GM23248 (cell line): ENCODE data around the gene SLIT3. TPM values are rescaled to one million over a fixed set of nuclear protein-coding genes. Genes with fewer than 3 reads are reported as not detected.

Source experiments
- DNase-seq: peaks from one replicate; pipeline ENCODE4 v3.0.0-alpha.2; 2015
- H2AFZ ChIP-seq: fragments of 200-600 bp; sonication (generic); 2 replicates; pipeline ENCODE4 v1.6.1; 2016; ENCODE audit warnings: antibody characterized with exemption
- H3F3A ChIP-seq: fragments of 200-600 bp; sonication (generic); 2 replicates; pipeline ENCODE4 v1.6.1; 2016; ENCODE audit warnings: mild to moderate bottlenecking, antibody characterized with exemption, mixed run types; ENCODE audit not compliant: insufficient read depth
- H3K27ac ChIP-seq: fragments of 200-600 bp; sonication (generic); 2 replicates; pipeline ENCODE4 v1.5.1; 2016; ENCODE audit warnings: mild to moderate bottlenecking
- H3K27me3 ChIP-seq: fragments of 200-600 bp; sonication (generic); replicated peaks from 2 replicates; pipeline ENCODE4 v1.6.1; 2016; ENCODE audit warnings: mild to moderate bottlenecking; ENCODE audit not compliant: insufficient read depth
- H3K36me3 ChIP-seq: fragments of 200-600 bp; sonication (generic); 2 replicates; pipeline ENCODE4 v1.6.1; 2016; ENCODE audit warnings: low read depth, mild to moderate bottlenecking
- H3K4me1 ChIP-seq: fragments of 200-600 bp; sonication (generic); 2 replicates; pipeline ENCODE4 v1.6.1; 2016; ENCODE audit warnings: mild to moderate bottlenecking; ENCODE audit not compliant: insufficient read depth
- H3K4me2 ChIP-seq: fragments of 200-600 bp; sonication (generic); one replicate; pipeline ENCODE4 v1.6.1; 2016; ENCODE audit warnings: mild to moderate bottlenecking; ENCODE audit not compliant: unreplicated experiment
- H3K4me3 ChIP-seq: fragments of 200-600 bp; sonication (generic); 2 replicates; pipeline ENCODE4 v1.5.1; 2016; ENCODE audit warnings: mild to moderate bottlenecking
- H3K79me2 ChIP-seq: fragments of 200-600 bp; sonication (generic); 2 replicates; pipeline ENCODE4 v1.6.1; 2016; ENCODE audit warnings: mild to moderate bottlenecking; ENCODE audit not compliant: insufficient read depth
- H3K9ac ChIP-seq: fragments of 200-600 bp; sonication (generic); 2 replicates; pipeline ENCODE4 v1.6.1; 2016; ENCODE audit warnings: mild to moderate bottlenecking
- H3K9me2 ChIP-seq: fragments of 200-600 bp; sonication (generic); 2 replicates; pipeline ENCODE4 v1.6.1; 2016; ENCODE audit warnings: mixed run types, mild to moderate bottlenecking, moderate library complexity; ENCODE audit not compliant: insufficient read depth
- H3K9me3 ChIP-seq: fragments of 200-600 bp; sonication (generic); one replicate; pipeline ENCODE4 v1.6.1; 2017; ENCODE audit warnings: low read depth
- H4K20me1 ChIP-seq: fragments of 200-600 bp; sonication (generic); 2 replicates; pipeline ENCODE4 v1.6.0; 2016; ENCODE audit not compliant: insufficient read depth
- EZH2 ChIP-seq: fragments of 200-600 bp; sonication (generic); IDR thresholded peaks from 2 replicates; pipeline ENCODE4 v1.6.1; 2018; ENCODE audit warnings: antibody characterized with exemption, mild to moderate bottlenecking; ENCODE audit not compliant: insufficient read depth, poor library complexity, severe bottlenecking
- EZH2phosphoT487 ChIP-seq: fragments of 200-600 bp; sonication (generic); IDR thresholded peaks from 2 replicates; pipeline ENCODE4 v1.6.1; 2018; ENCODE audit warnings: antibody characterized with exemption, moderate library complexity, mild to moderate bottlenecking, low read depth; ENCODE audit not compliant: insufficient read depth
- WGBS, 2 experiments: methylation state at CpG; one replicate each; pipeline ENCODE4 v1.1.6; 2015 to 2017; ENCODE audit warnings: low lambda C conversion rate in 2 of 2, low coverage in 1 of 2; ENCODE audit errors: missing lambda C conversion rate in 2 of 2; 5-methylcytosine and 5-hydroxymethylcytosine counted together
- in situ Hi-C: fragments of 300-500 bp; cut with MboI; formaldehyde crosslinking; loops from 2 replicates; pipeline ENCODE4 v1.15.0; 2020
- polyA plus RNA-seq: library from polyadenylated mRNA; unstranded; fragments of >200 nt; fragmentation: Nextera tagmentation; extraction: Ambion mirVana; gene quantifications from 2 replicates; pipeline ENCODE4 v1.2.1, GENCODE V29; 2016
- total RNA-seq: library from RNA; depleted of rRNA; stranded (reverse); fragments of >200 nt; shearing (Covaris generic); gene quantifications from 2 replicates; pipeline ENCODE4 v1.2.3, GENCODE V29; 2014

SLIT3 gene
- total and polyA plus RNA-seq, 2 experiments from 2014 or later = 61.9 to 100 TPM

GRCh38 chr5:168705321-168705720, 595.6 kb downstream of the SLIT3 start:
- no peaks in the 10 kb centered on the region for H3K27me3 ChIP-seq
- H3K27ac ChIP-seq = no peak overlapping the region
- no peak overlapping the region for H3K4me3 ChIP-seq
- no peaks in the 10 kb centered on the region for H3K9me3 ChIP-seq
- DNase-seq = no peak
- H3K9me2 ChIP-seq = no peaks in the 10 kb centered on the region
- H3K36me3 ChIP-seq = no peaks in the 10 kb centered on the region; the same call in 1 of the 2 replicates
- TF ChIP-seq EZH2 (no peak), EZH2phosphoT487 (no peak)
- no peaks in the 10 kb centered on the region for H3K79me2 ChIP-seq
- in situ Hi-C loops = no loop called here
- 90 to 96% methylated on average over 1 of the region's 1 CpG for WGBS, 2 experiments
- no peak overlapping the region for H3K4me2 ChIP-seq
- H2AFZ ChIP-seq = no peak overlapping the region
- H4K20me1 ChIP-seq = no peaks in the 10 kb centered on the region
- H3F3A ChIP-seq = no peaks in the 10 kb centered on the region
- H3K9ac ChIP-seq = no peak overlapping the region
- H3K4me1 ChIP-seq = no peaks in the 10 kb centered on the region

GRCh38 chr5:168702511-168702910, 598.4 kb downstream of the SLIT3 start:
- H3K27ac ChIP-seq = no peak overlapping the region
- no peaks in the 10 kb centered on the region for H3K27me3 ChIP-seq
- H3K9me2 ChIP-seq = no peaks in the 10 kb centered on the region
- H3K36me3 ChIP-seq = no peaks in the 10 kb centered on the region; the same call in 1 of the 2 replicates
- TF ChIP-seq EZH2phosphoT487 (no peak), EZH2 (no peak)
- H3K9me3 ChIP-seq = no peaks in the 10 kb centered on the region
- no peak overlapping the region for H3K4me3 ChIP-seq
- H3K9ac ChIP-seq = no peak overlapping the region
- H3K4me2 ChIP-seq = no peak overlapping the region
- peaks cover 7% of the 10 kb centered on the region; the same call in 1 of the 2 replicates for H3K4me1 ChIP-seq
- H3F3A ChIP-seq = no peaks in the 10 kb centered on the region
- H4K20me1 ChIP-seq = no peaks in the 10 kb centered on the region
- WGBS, 2 experiments = 100% methylated on average over 2 of the region's 2 CpGs
- H3K79me2 ChIP-seq = no peaks in the 10 kb centered on the region
- no peak for DNase-seq
- H2AFZ ChIP-seq = no peak overlapping the region
- in situ Hi-C loops = no loop called here

- in situ Hi-C loops = no loop called here
Observed at GRCh38 chr5:168701641-168702040, 599.3 kb downstream of the SLIT3 start.

GRCh38 chr5:168699002-168699401, 601.9 kb downstream of the SLIT3 start:
- Histone ChIP-seq H3F3A (no peaks in the 10 kb centered on the region), H2AFZ (no peak overlapping the region), H3K27me3 (no peaks in the 10 kb centered on the region), H3K36me3 (no peaks in the 10 kb centered on the region; the same call in 1 of the 2 replicates), H3K79me2 (no peaks in the 10 kb centered on the region), H4K20me1 (no peaks in the 10 kb centered on the region), H3K4me3 (no peak overlapping the region), H3K27ac (no peak overlapping the region), H3K9ac (no peak overlapping the region), H3K4me1 (peaks cover 7% of the 10 kb centered on the region; the same call in 1 of the 2 replicates), H3K4me2 (no peak overlapping the region), H3K9me2 (no peaks in the 10 kb centered on the region), H3K9me3 (no peaks in the 10 kb centered on the region)
- TF ChIP-seq EZH2phosphoT487 = no peak
- TF ChIP-seq EZH2 = no peak
- in situ Hi-C loops = loop anchor here (10.0 kb wide), 1 partner anchor 866 kb away; no protein-coding TSS in a partner anchor
- WGBS, 2 experiments = 30 to 33% methylated on average over 7 to 8 of the region's 8 CpGs
- DNase-seq = peak; percentile 32

More at GRCh38 chr5:168701641-168702040, 599.3 kb downstream of the SLIT3 start:
- Histone ChIP-seq H3K9me2 (no peaks in the 10 kb centered on the region), H3F3A (no peaks in the 10 kb centered on the region), H3K4me1 (peaks cover 7% of the 10 kb centered on the region; the same call in 1 of the 2 replicates), H3K27ac (no peak overlapping the region), H4K20me1 (no peaks in the 10 kb centered on the region), H3K9ac (no peak overlapping the region), H3K4me2 (no peak overlapping the region), H3K79me2 (no peaks in the 10 kb centered on the region), H3K27me3 (no peaks in the 10 kb centered on the region), H3K4me3 (no peak overlapping the region), H3K36me3 (no peaks in the 10 kb centered on the region; the same call in 1 of the 2 replicates), H2AFZ (no peak overlapping the region), H3K9me3 (no peaks in the 10 kb centered on the region)
- no peak for TF ChIP-seq EZH2phosphoT487
- no peak for TF ChIP-seq EZH2
- 97 to 99% methylated on average over 5 of the region's 5 CpGs for WGBS, 2 experiments
- no peak for DNase-seq
